Stomach smooth muscle (tissue), 2 donors: ENCODE measurements around the gene PFDN4.
"Not testable (repeated sequence)": the region's sequence is repeated elsewhere in the genome, so short reads cannot be mapped to it uniquely, and the experiment has no call there.

ENCODE experiments used
- H3K27ac ChIP-seq: one replicate; pipeline ENCODE4 v1.7.0; 2013; ENCODE audit warnings: mild to moderate bottlenecking, low read length, inconsistent platforms
- H3K27me3 ChIP-seq, 2 donors: one replicate each; pipeline ENCODE4 v1.7.0; 2013; ENCODE audit warnings: low read length in 2 of 2; ENCODE audit not compliant: insufficient read depth in 2 of 2, control insufficient read depth in 1 of 2
- H3K36me3 ChIP-seq, 2 donors: one replicate each; pipeline ENCODE4 v1.7.0; 2013; ENCODE audit warnings: low read length in 2 of 2; ENCODE audit not compliant: control insufficient read depth in 2 of 2, insufficient read depth in 2 of 2
- H3K4me1 ChIP-seq: one replicate; pipeline ENCODE4 v1.7.0; 2013; ENCODE audit warnings: low read length; ENCODE audit not compliant: control insufficient read depth, insufficient read depth
- H3K4me3 ChIP-seq, 2 donors: one replicate each; pipeline ENCODE4 v1.7.0; 2013; ENCODE audit warnings: low read length in 2 of 2
- H3K9ac ChIP-seq, 2 donors: one replicate each; pipeline ENCODE4 v1.7.0; 2013; ENCODE audit warnings: low read length in 2 of 2, mild to moderate bottlenecking in 1 of 2
- H3K9me3 ChIP-seq, 2 donors: one replicate each; pipeline ENCODE4 v1.7.0; 2013; ENCODE audit warnings: low read length in 2 of 2; ENCODE audit not compliant: control insufficient read depth in 2 of 2
- donor health status: healthy.
- donor health status: Pancreatic carcinoma.

Gene PFDN4

DNA sequence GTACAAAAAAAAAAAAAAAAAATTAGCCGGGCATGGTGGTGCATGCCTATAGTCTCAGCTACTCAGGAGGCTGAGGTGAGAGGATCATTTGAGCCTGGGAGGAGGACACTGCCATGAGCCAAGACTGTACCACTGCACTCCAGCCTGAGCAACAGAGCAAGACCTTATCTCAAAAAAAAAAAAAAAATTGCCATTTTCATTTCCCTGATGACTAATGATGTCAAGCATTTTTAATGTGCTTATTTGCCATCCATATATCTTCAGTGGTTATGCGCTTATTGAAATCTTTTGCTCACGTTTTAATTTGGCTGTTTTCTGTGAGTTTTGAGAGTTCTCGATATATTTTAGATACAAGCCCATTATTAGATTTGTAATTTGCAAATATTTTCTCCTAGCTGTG is 46.7 kb downstream of the PFDN4 start:
- no peaks in the 10 kb centered on the region for H3K36me3 ChIP-seq
- H3K4me3 ChIP-seq = no peak overlapping the region
- no peaks in the 10 kb centered on the region for H3K27me3 ChIP-seq
- no peaks in the 10 kb centered on the region for H3K9me3 ChIP-seq
- no peak overlapping the region for H3K9ac ChIP-seq
- H3K4me1 ChIP-seq = no peaks in the 10 kb centered on the region
- H3K27ac ChIP-seq = no peak overlapping the region

DNA sequence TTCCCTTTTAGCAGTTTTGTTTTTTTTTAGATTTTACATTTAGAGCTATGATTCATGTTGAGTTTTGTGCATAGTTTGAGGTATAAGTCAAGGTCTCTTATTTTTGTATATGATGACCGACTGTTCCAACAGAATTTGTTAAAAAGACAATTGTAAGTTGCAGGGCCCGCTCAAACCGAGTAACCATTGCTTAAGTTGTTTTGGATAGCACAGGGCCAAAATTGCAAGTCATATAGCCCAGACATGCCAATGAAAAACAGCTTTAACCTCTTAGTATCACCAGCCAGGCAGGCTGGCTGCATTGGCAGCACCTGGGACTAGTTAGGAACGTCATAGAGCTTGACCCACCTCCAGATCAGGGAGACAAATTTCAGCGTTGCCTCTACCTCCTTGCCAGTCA is 47.3 kb downstream of the PFDN4 start:
- no peaks in the 10 kb centered on the region for H3K9me3 ChIP-seq
- no peaks in the 10 kb centered on the region for H3K36me3 ChIP-seq
- no peaks in the 10 kb centered on the region for H3K4me1 ChIP-seq
- no peak overlapping the region for H3K4me3 ChIP-seq
- H3K27ac ChIP-seq = no peak overlapping the region
- H3K27me3 ChIP-seq = no peaks in the 10 kb centered on the region
- H3K9ac ChIP-seq = no peak overlapping the region

DNA sequence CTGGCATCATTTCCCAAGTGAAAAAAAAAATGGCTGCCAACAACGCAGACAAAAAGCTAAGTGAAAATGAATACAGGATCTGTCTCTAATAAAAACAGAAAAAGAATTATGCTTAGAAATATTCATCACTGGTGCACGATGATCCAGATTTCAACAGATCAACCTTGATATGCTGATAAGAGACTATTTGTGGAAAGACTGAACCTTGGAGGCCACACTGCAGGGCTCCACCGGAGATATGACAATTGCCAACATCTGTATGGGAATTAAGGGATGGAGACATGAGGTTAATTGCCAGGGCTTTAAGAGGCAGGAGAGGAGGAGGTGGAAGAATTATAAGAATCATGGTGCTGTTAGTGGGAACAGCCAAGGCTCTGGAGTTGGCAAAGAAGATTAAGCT is 48.3 kb downstream of the PFDN4 start:
- Histone ChIP-seq H3K9me3 (no peaks in the 10 kb centered on the region), H3K4me3 (no peak overlapping the region), H3K4me1 (no peaks in the 10 kb centered on the region), H3K36me3 (no peaks in the 10 kb centered on the region), H3K27me3 (no peaks in the 10 kb centered on the region), H3K9ac (no peak overlapping the region), H3K27ac (no peak overlapping the region)

DNA sequence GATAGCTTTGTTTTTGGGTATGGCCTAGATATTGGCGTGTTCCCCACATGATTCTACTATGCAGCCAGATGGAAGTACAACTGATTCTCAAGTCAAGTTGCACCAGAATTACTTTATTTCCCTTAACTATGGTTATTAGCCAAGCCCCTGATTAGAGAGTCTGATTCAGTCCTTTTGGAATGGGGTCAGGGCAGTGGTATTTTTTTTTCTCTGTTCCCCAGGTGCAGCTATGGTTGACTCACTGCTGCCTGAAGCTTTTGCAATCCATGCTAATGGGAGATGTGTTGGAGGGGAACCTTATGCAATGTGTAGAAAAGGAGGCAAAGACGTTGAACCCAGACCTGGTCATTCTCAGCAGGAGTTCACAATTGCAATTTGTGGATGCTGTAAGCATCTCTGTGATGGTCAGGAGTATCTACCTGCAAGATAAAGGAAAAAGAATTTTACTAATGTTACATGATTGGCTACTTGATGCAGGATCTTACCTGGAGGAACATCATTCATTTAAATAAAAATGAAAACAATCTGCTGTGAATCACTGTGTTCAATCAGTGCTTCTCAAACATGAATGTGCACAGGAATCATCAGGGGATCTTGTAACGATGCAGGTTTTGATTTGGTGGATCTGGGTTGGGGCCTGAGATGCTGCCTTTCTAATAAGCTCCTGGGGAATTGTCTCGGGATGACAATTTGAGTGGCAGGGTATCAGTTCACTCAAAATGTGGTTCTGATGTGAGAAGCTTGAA is 49.4 kb downstream of the PFDN4 start:
- no peak overlapping the region for H3K4me3 ChIP-seq
- H3K27me3 ChIP-seq = no peaks in the 10 kb centered on the region
- no peaks in the 10 kb centered on the region for H3K9me3 ChIP-seq
- H3K9ac ChIP-seq = no peak overlapping the region
- no peak overlapping the region for H3K27ac ChIP-seq
- H3K4me1 ChIP-seq = no peaks in the 10 kb centered on the region
- no peaks in the 10 kb centered on the region for H3K36me3 ChIP-seq

DNA sequence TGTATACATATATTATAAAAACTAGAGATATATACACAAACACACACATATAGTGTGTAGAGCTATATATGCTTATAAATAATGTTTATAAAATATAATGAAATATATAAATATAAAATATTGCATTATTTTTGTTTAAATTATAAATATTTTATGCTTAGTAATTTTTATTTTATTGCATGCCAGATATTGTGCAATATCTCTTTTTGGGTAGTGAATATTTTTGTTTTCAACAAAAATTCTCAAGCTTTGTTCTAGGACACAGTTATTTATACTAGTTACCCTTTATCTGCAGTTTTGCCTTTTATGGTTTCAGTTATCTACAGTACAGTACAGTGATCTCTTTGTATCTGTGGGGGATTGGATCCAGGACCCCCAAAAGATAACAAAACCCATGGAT is 52.2 kb downstream of the PFDN4 start:
- no peaks in the 10 kb centered on the region for H3K36me3 ChIP-seq
- H3K9ac ChIP-seq = no peak overlapping the region
- no peak overlapping the region for H3K4me3 ChIP-seq
- H3K27ac ChIP-seq = no peak overlapping the region
- H3K9me3 ChIP-seq = no peaks in the 10 kb centered on the region
- no peaks in the 10 kb centered on the region for H3K4me1 ChIP-seq
- no peaks in the 10 kb centered on the region for H3K27me3 ChIP-seq

DNA sequence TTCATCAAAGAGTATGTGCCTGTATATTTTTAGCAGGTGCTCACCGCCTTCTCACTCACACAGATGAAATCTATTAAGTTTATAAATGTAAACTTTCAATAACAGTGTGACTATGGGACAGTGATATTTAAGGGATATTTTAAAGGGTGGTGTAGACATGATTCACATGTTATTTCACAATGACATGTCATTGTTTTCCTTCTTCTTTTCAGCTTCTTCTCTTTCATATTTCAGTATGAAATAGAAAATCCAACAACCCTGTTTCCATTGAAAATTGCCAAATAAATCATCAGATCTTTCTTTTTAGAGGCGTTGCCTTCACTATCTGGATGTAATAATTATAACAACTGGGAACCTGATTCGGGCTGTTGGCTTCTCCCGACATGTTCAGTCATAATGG is 54.8 kb downstream of the PFDN4 start:
- Histone ChIP-seq H3K9ac (no peak overlapping the region), H3K27ac (no peak overlapping the region), H3K4me1 (no peaks in the 10 kb centered on the region), H3K9me3 (no peaks in the 10 kb centered on the region), H3K4me3 (no peak overlapping the region), H3K27me3 (no peaks in the 10 kb centered on the region), H3K36me3 (no peaks in the 10 kb centered on the region)

DNA sequence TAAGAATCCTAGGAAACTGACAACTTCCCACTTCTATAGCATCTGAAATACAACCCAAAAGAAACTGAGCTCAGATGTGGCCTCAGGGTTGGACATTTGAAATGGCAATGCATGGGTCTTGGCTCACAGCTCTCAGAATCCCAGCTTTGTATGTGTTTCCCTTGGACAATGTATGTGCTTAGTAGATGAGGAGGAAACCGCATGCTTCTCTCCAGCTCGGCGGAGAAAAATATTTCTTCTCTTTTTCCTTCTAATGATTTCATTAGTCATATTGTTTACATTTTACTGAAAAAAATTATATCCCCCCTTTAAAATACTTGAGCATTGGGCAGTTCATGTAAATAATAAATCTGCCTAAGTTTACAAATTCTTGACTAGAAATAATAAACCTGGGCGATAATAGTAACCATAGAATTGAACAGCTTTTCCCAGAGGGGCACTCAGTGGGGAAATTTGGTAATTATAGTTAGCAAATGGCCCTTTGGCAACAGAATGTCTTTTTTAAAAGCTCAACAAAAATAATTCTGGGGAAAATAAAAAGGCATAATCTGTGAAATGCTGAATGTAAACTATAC is 55.3 kb downstream of the PFDN4 start:
- H3K27ac ChIP-seq = no peak overlapping the region
- H3K9ac ChIP-seq = no peak overlapping the region
- H3K27me3 ChIP-seq = no peaks in the 10 kb centered on the region
- H3K4me3 ChIP-seq = no peak overlapping the region
- no peaks in the 10 kb centered on the region for H3K4me1 ChIP-seq
- no peaks in the 10 kb centered on the region for H3K9me3 ChIP-seq
- H3K36me3 ChIP-seq = no peaks in the 10 kb centered on the region

DNA sequence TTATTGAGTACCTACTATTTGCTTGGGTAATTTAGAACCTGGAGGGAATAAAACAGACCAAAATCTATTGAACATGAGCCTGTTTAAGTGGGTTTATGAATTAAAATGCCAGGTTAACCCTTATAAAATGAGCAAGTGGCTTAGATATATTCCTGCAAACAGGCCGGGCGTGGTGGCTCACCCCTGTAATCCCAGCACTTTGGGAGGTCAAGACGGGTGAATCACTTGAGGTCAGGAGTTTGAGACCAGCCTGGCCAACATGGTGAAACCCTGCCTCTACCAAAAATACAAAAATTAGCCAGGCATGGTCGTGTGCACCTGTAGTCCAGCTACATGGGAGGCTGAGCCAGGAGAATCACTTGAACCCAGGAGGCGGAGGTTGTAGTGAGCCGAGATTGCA is 57.9 kb downstream of the PFDN4 start:
- H3K9me3 ChIP-seq, H3K4me3 ChIP-seq, H3K36me3 ChIP-seq, H3K27ac ChIP-seq, H3K9ac ChIP-seq, H3K4me1 ChIP-seq, H3K27me3 ChIP-seq: not testable (repeated sequence)

DNA sequence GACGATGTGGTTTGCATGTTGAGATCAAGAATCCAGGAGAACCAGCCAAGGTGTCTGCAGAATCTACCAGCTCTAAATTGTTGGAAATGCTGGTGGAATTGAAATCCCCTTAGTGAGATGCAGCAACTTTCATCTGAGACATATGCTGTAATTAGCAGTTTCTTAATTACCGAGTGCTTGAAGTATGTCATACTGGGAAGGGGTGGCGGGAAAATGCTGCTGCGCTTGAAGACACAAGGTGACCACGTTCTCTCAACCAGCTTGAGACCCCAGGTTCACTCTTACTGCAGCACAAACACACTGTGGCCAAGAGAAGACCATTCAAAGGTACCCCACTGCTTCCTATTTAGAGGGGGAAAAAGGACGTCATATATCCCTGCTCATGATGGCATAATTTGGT is 59.0 kb downstream of the PFDN4 start:
- Histone ChIP-seq H3K4me3 (no peak overlapping the region), H3K4me1 (no peaks in the 10 kb centered on the region), H3K36me3 (no peaks in the 10 kb centered on the region), H3K9ac (no peak overlapping the region), H3K27ac (no peak overlapping the region), H3K9me3 (no peaks in the 10 kb centered on the region), H3K27me3 (no peaks in the 10 kb centered on the region)

DNA sequence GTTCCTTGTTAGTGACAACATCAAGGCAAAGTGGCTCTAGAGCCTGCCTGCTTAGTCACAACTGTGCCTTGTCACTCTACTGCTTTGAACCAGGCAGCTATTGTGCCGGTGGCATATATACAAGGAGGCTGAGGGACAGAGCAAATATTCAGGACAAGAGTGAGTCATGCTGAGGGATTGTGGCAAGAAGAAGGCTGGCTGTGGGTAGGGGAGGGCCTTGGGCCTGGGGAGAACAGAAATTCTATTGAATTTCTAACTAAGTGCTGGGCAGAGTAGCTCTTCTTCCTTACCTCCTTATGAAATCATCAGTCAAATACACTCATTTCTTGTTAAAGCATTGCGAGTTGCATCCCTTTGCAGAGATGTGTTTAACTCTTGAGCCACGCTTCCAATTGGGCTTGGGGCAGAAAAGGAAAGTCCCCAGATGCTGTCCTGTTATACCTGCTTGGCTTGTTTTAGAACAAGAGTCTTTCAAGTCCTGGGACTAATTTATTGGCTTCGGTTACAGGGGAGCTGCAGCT is 59.7 kb downstream of the PFDN4 start:
- Histone ChIP-seq H3K9me3 (no peaks in the 10 kb centered on the region), H3K4me3 (no peak overlapping the region)

DNA sequence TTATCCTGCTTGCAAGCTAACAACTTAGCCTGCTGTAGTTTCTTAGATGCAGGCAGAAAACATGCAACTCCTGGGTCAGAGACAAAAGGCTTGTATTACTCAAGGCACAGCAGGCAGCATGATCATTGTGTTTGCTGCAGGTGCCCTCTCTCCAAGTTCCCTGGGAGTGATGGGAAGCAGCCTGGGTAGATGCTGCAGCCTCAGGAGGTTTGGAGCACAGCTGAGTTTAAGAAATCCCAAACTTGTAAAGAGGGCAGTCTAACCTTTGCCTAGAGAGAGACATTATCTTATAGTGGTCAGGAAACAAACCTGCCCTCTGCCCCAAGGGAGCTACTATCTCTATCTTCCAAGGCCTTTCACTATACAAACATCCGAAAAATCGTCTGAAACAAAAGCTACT is 61.1 kb downstream of the PFDN4 start:
- Histone ChIP-seq H3K27me3 (no peaks in the 10 kb centered on the region), H3K4me3 (no peak overlapping the region), H3K36me3 (no peaks in the 10 kb centered on the region), H3K9ac (no peak overlapping the region), H3K27ac (no peak overlapping the region), H3K4me1 (no peaks in the 10 kb centered on the region), H3K9me3 (no peaks in the 10 kb centered on the region)

More for the DNA sequence above, 59.7 kb downstream of the PFDN4 start:
- Histone ChIP-seq H3K27me3 (no peaks in the 10 kb centered on the region), H3K4me1 (no peaks in the 10 kb centered on the region), H3K36me3 (no peaks in the 10 kb centered on the region), H3K27ac (no peak overlapping the region), H3K9ac (no peak overlapping the region)
